Testis (tissue), 3 donors: Measurements from ENCODE around the gene C5orf63. TPM values are rescaled to one million over a fixed set of nuclear protein-coding genes. Genes with fewer than 3 reads are reported as not detected.

Source experiments
- DNase-seq: peaks from one replicate; pipeline ENCODE4 v3.0.0-alpha.2; 2019
- H3K27ac ChIP-seq, 2 donors: fragments of 200-600 bp; sonication (generic); one replicate each; pipeline ENCODE4 v1.5.1; 2019
- H3K27me3 ChIP-seq: fragments of 200-600 bp; sonication (generic); one replicate; pipeline ENCODE4 v1.5.1; 2019
- H3K36me3 ChIP-seq: fragments of 200-600 bp; sonication (generic); one replicate; pipeline ENCODE4 v1.5.1; 2017; ENCODE audit warnings: low read depth; ENCODE audit errors: missing control alignments
- H3K4me1 ChIP-seq: fragments of 200-600 bp; sonication (generic); one replicate; pipeline ENCODE4 v1.5.1; 2019
- H3K4me3 ChIP-seq, 2 donors: fragments of 200-600 bp; sonication (generic); one replicate each; pipeline ENCODE4 v1.5.1; 2017 to 2019
- H3K9me3 ChIP-seq: fragments of 200-600 bp; sonication (generic); one replicate; pipeline ENCODE4 v1.5.1; 2017
- CTCF ChIP-seq, 3 experiments: fragments of 450-650 bp in 2 of 3; fragments of 200-600 bp in 1 of 3; sonication (generic) in 1 of 3; IDR thresholded peaks; one replicate each; pipeline ENCODE4 v1.5.1; 2016 to 2019; ENCODE audit warnings: antibody characterized with exemption in 3 of 3, mild to moderate bottlenecking in 2 of 3, moderate library complexity in 1 of 3
- POLR2A ChIP-seq: fragments of 450-650 bp; IDR thresholded peaks from one replicate; pipeline ENCODE4 v1.6.1; 2017; ENCODE audit warnings: antibody characterized with exemption, mild to moderate bottlenecking, moderate library complexity
- WGBS, 2 donors: methylation state at CpG; one replicate each; pipeline ENCODE4 v1.1.5; 2018; 5-methylcytosine and 5-hydroxymethylcytosine counted together
- intact Hi-C: fragments of 100-400 bp; cut with DNase I; formaldehyde crosslinking; loops from one replicate; pipeline ENCODE4 v1.15.1; 2023; ENCODE audit warnings: low total_unique reads
- polyA plus RNA-seq: library from polyadenylated mRNA; stranded (reverse); fragments of 350-450 nt; fragmentation: Illumina TruSeq; extraction: RNeasy Lipid Tissue Mini Kit (QIAGEN cat#74804); gene quantifications from one replicate; pipeline ENCODE4 v1.2.3, GENCODE V29; 2014; ENCODE audit warnings: low read depth, low replicate concordance; ENCODE audit not compliant: insufficient read depth
- total RNA-seq, 2 donors: library from RNA; depleted of rRNA; stranded (reverse); fragments of >200 nt; gene quantifications; one replicate each; pipeline ENCODE4 v1.2.3, GENCODE V29; 2016

C5orf63 gene
- total and polyA plus RNA-seq, 3 donors from 2014 or later = 17.8 to 27.4 (median 18.9) TPM

- peak overlapping the region in 1 of 2 donors; percentile 21 for H3K4me3 ChIP-seq
- WGBS, 2 donors = 67 to 79% methylated on average over 7 of the region's 7 CpGs
- DNase-seq = no peak
- peaks cover 4% of the 10 kb centered on the region for H3K4me1 ChIP-seq
- intact Hi-C loops = no loop called here
- no peak for TF ChIP-seq POLR2A
- no peak for TF ChIP-seq CTCF (IDR thresholded peaks at IDR 0.05)
- H3K9me3 ChIP-seq = no peaks in the 10 kb centered on the region
- H3K36me3 ChIP-seq = no peaks in the 10 kb centered on the region
- no peaks in the 10 kb centered on the region for H3K27me3 ChIP-seq
- H3K27ac ChIP-seq = no peak overlapping the region
These were observed 69.4 kb downstream of the C5orf63 start for GRCh38 chr5:127003798-127004495.

GRCh38 chr5:127002390-127002789 is 70.9 kb downstream of the C5orf63 start:
- no peaks in the 10 kb centered on the region for H3K27me3 ChIP-seq
- no peaks in the 10 kb centered on the region for H3K36me3 ChIP-seq
- TF ChIP-seq POLR2A = no peak
- TF ChIP-seq CTCF (IDR thresholded peaks at IDR 0.05) = no peak
- H3K4me3 ChIP-seq = no peak overlapping the region
- intact Hi-C loops = no loop called here
- no peaks in the 10 kb centered on the region for H3K9me3 ChIP-seq
- H3K4me1 ChIP-seq = no peaks in the 10 kb centered on the region
- DNase-seq = no peak
- H3K27ac ChIP-seq = no peak overlapping the region
- 48 to 57% methylated on average over 3 of the region's 3 CpGs for WGBS, 2 donors

GRCh38 chr5:127001621-127002296 is 71.5 kb downstream of the C5orf63 start:
- DNase-seq = no peak
- 64 to 72% methylated on average over 4 of the region's 4 CpGs for WGBS, 2 donors
- intact Hi-C loops = no loop called here
- no peak for TF ChIP-seq CTCF (IDR thresholded peaks at IDR 0.05)
- no peak for TF ChIP-seq POLR2A
- no peak overlapping the region for H3K27ac ChIP-seq
- no peaks in the 10 kb centered on the region for H3K4me1 ChIP-seq
- no peaks in the 10 kb centered on the region for H3K9me3 ChIP-seq
- H3K36me3 ChIP-seq = no peaks in the 10 kb centered on the region
- no peaks in the 10 kb centered on the region for H3K27me3 ChIP-seq
- no peak overlapping the region for H3K4me3 ChIP-seq

Other genes starting within 250 kb of the C5orf63 start
- gene MARCHF3, start 42.9 kb downstream of the C5orf63 start, total RNA-seq = 10 to 100 TPM; 34.0 to 38.8 TPM
- 81.9 TPM for gene MARCHF3, start 42.9 kb downstream of the C5orf63 start, polyA plus RNA-seq
- 1 to 10 TPM; 4.6 to 5.1 TPM for gene MEGF10, start 217.3 kb upstream of the C5orf63 start, total RNA-seq
- gene MEGF10, start 217.3 kb upstream of the C5orf63 start, polyA plus RNA-seq = 2.4 TPM